ENCODE results near the gene GSAP.
"Not testable (repeated sequence)": the region's sequence is repeated elsewhere in the genome, so short reads cannot be mapped to it uniquely, and the experiment has no call there.

GSAP gene

GRCh38 chr7:77281780-77282478, 134.2 kb downstream of the GSAP start:
- FAIRE-seq = no peak

GRCh38 chr7:77276120-77276519, 140.0 kb downstream of the GSAP start:
- no peak for FAIRE-seq

- FAIRE-seq = not testable (repeated sequence)
These were observed 140.5 kb downstream of the GSAP start for GRCh38 chr7:77275663-77276062.

GRCh38 chr7:77271766-77272165, 144.4 kb downstream of the GSAP start:
- no peak for FAIRE-seq

- no peak for FAIRE-seq
These were observed 146.1 kb downstream of the GSAP start for GRCh38 chr7:77270094-77270480.

GRCh38 chr7:77269360-77270093, 146.6 kb downstream of the GSAP start:
- no peak for FAIRE-seq

- no peak for FAIRE-seq
These were observed 149.8 kb downstream of the GSAP start for GRCh38 chr7:77266291-77266794.

- no peak for FAIRE-seq
These were observed 150.5 kb downstream of the GSAP start for GRCh38 chr7:77265666-77266065.

GRCh38 chr7:77262316-77262715, 153.8 kb downstream of the GSAP start:
- FAIRE-seq = no peak

All from G401.6 (cell line).